HG03097 (cell line): ENCODE results near the gene MSH5.

ENCODE experiments used
- ATAC-seq: cut with Tn5 transposase; IDR thresholded peaks from one replicate; pipeline ENCODE4 v1.9.1; 2021; ENCODE audit not compliant: unreplicated experiment, low FRiP score

MSH5 gene

GRCh38 chr6:31712296-31712695 lies 27.5 kb upstream of the MSH5 start:
- ATAC-seq: no peak

GRCh38 chr6:31713465-31713864 lies 26.3 kb upstream of the MSH5 start:
- no peak for ATAC-seq

GRCh38 chr6:31713991-31714684 lies 25.7 kb upstream of the MSH5 start:
- ATAC-seq: no peak

- ATAC-seq: no peak
Observed at GRCh38 chr6:31715022-31715958, 24.5 kb upstream of the MSH5 start, which contains the start of gene LY6G6D. LY6G6D (plus strand) TSS chr6:31715348; CDS start chr6:31715356, 8 bp downstream.

GRCh38 chr6:31717499-31718222 lies 22.1 kb upstream of the MSH5 start:
- no peak for ATAC-seq

GRCh38 chr6:31718265-31718664 lies 21.5 kb upstream of the MSH5 start:
- ATAC-seq: no peak

GRCh38 chr6:31719001-31719400 lies 20.8 kb upstream of the MSH5 start:
- no peak for ATAC-seq

GRCh38 chr6:31720196-31720770 lies 19.5 kb upstream of the MSH5 start:
- ATAC-seq: no peak

GRCh38 chr6:31721351-31722020 lies 18.3 kb upstream of the MSH5 start, which contains the start of gene LY6G6C:
LY6G6C (minus strand) TSS chr6:31721746; CDS start chr6:31721679, 67 bp downstream.
- no peak for ATAC-seq

- no peak for ATAC-seq
Observed at GRCh38 chr6:31722173-31722572, 17.6 kb upstream of the MSH5 start.

GRCh38 chr6:31723245-31723979 lies 16.4 kb upstream of the MSH5 start, which contains the start of gene MPIG6B:
MPIG6B (plus strand) TSS chr6:31723373; CDS start chr6:31723384, 11 bp downstream.
- no peak for ATAC-seq

GRCh38 chr6:31723980-31724691 lies 15.7 kb upstream of the MSH5 start:
- no peak for ATAC-seq

- no peak for ATAC-seq
Observed at GRCh38 chr6:31725502-31726350, 14.1 kb upstream of the MSH5 start.

GRCh38 chr6:31727034-31727716 lies 12.6 kb upstream of the MSH5 start:
- no peak for ATAC-seq

GRCh38 chr6:31727717-31728671 lies 11.8 kb upstream of the MSH5 start:
- no peak for ATAC-seq
